HepG2 (cell line): ENCODE results near the gene LNPK. TPM values are rescaled to one million over a fixed set of nuclear protein-coding genes. Genes with fewer than 3 reads are reported as not detected.

ENCODE experiments used
- ELK4 ChIP-seq: sonication (generic); formaldehyde crosslinking; IDR thresholded peaks from 2 replicates; pipeline ENCODE4 v1.9.0; 2021; ENCODE audit warnings: missing genetic modification reagents, borderline replicate concordance
- FOXK2 ChIP-seq: fragments of 450-650 bp; IDR thresholded peaks from 2 replicates; pipeline ENCODE4 v1.6.1; 2016
- GATAD2A ChIP-seq: IDR thresholded peaks from 2 replicates; pipeline ENCODE4 v1.6.1; 2016
- GTF3A ChIP-seq: sonication (generic); formaldehyde crosslinking; conservative IDR thresholded peaks from 2 replicates; pipeline ENCODE4 v1.4.0; 2020; ENCODE audit warnings: mild to moderate bottlenecking, missing genetic modification reagents
- HINFP ChIP-seq: sonication (generic); formaldehyde crosslinking; IDR thresholded peaks from 2 replicates; pipeline ENCODE4 v1.4.0; 2020; ENCODE audit warnings: low read depth, mild to moderate bottlenecking, missing genetic modification reagents
- IRF9 ChIP-seq: sonication (generic); formaldehyde crosslinking; IDR thresholded peaks from 2 replicates; pipeline ENCODE4 v1.8.0; 2022; ENCODE audit warnings: missing genetic modification reagents, mild to moderate bottlenecking, borderline replicate concordance
- NFE2L2 ChIP-seq: fragments of 150-350 bp; IDR thresholded peaks from 2 replicates; pipeline ENCODE4 v1.6.1; 2014; ENCODE audit warnings: low read length
- PHF5A ChIP-seq: IDR thresholded peaks from one replicate; pipeline ENCODE4 v1.6.1; 2018; ENCODE audit warnings: low read depth, missing genetic modification reagents; ENCODE audit not compliant: unreplicated experiment
- ZBTB40 ChIP-seq, 2 experiments: fragments of 450-650 bp in 1 of 2; sonication (generic) in 1 of 2; formaldehyde crosslinking in 1 of 2; IDR thresholded peaks; 2 replicates each; pipeline versions ENCODE4 v1.6.1 to v1.8.0; 2016 to 2022; ENCODE audit warnings: antibody characterized with exemption in 1 of 2, mild to moderate bottlenecking in 1 of 2, missing genetic modification reagents in 1 of 2
- ZNF615 ChIP-seq: sonication (generic); formaldehyde crosslinking; IDR thresholded peaks from 2 replicates; pipeline ENCODE4 v1.5.0; 2020; ENCODE audit warnings: mild to moderate bottlenecking, missing genetic modification reagents, borderline replicate concordance
- ZNF704 ChIP-seq: sonication (generic); formaldehyde crosslinking; IDR thresholded peaks from 2 replicates; pipeline ENCODE4 v1.8.1; 2023; ENCODE audit warnings: mild to moderate bottlenecking, inconsistent platforms, moderate library complexity, missing genetic modification reagents, borderline replicate concordance
- ZNF792 ChIP-seq: IDR thresholded peaks from 2 replicates; pipeline ENCODE4 v1.6.1; 2016
- polyA plus RNA-seq, 8 experiments: library from polyadenylated mRNA; depleted of rRNA in 3 of 8; stranded (reverse) in 7 of 8; unstranded in 1 of 8; fragments of >200 nt; fragmentation: Illumina TruSeq in 4 of 8; extraction: Trizol in 4 of 8; gene quantifications; 2 replicates each; pipeline versions ENCODE4 v1.2.1 to v1.2.3, GENCODE V29; 2011 to 2016; ENCODE audit warnings: low read depth in 4 of 8, missing spikeins in 1 of 8, mixed read lengths in 1 of 8; ENCODE audit not compliant: insufficient read depth in 1 of 8
- total RNA-seq, 5 experiments: library from RNA; depleted of rRNA; stranded (reverse); fragments of >200 nt; fragmentation: Illumina TruSeq; extraction: Trizol; gene quantifications; 2 replicates each; pipeline ENCODE4 v1.2.3, GENCODE V29; 2016; ENCODE audit warnings: low read depth in 1 of 5

Gene LNPK
- total and polyA plus RNA-seq, 2 of the 13 experiments (the other 11 are each of a cell fraction or from before 2014, with no cell fraction given), result 25.4 to 26.1 TPM

- TF ChIP-seq GTF3A (CRISPR knock-in tag), result no peak
- TF ChIP-seq PHF5A (CRISPR knock-in tag), result no peak
- TF ChIP-seq ZNF792 (CRISPR knock-in tag), result peak; percentile 73
- no peak for TF ChIP-seq ZBTB40 (IDR thresholded peaks at IDR 0.05)
- TF ChIP-seq ZBTB40 (CRISPR knock-in tag; IDR thresholded peaks at IDR 0.05), result peak; percentile 64
- peak; percentile 13; the same call in 1 of the 2 replicates for TF ChIP-seq FOXK2
- TF ChIP-seq NFE2L2, result no peak
- TF ChIP-seq ZNF704 (CRISPR knock-in tag), result no peak; the same call in 1 of the 2 replicates
- 0 out of 2 replicates have a peak, but pooled peaks have one; percentile 19 for TF ChIP-seq ZNF615
- peak; percentile 74; the same call in 1 of the 2 replicates for TF ChIP-seq HINFP
- no peak for TF ChIP-seq ELK4 (CRISPR knock-in tag)
- TF ChIP-seq IRF9 (CRISPR knock-in tag), result peak; percentile 79
- TF ChIP-seq GATAD2A, result peak; percentile 36; the same call in 1 of the 2 replicates
These were observed at the start of gene LNPK (continued) for GRCh38 chr2:176001916-176002687.
